IPS DF 6.9 (cell line): ENCODE measurements around the gene WNT9A.

Experiments
- DNase-seq: peaks from one replicate; pipeline ENCODE4 v3.0.0-alpha.2; 2013; ENCODE audit warnings: low read depth, low spot score
- H3K27ac ChIP-seq: one replicate; pipeline ENCODE4 v1.5.1; 2013; ENCODE audit warnings: low read length, control low read depth
- H3K27me3 ChIP-seq: 2 replicates; pipeline ENCODE4 v1.6.1; 2013; ENCODE audit warnings: mild to moderate bottlenecking, low read length; ENCODE audit not compliant: control insufficient read depth, insufficient read depth
- H3K36me3 ChIP-seq: 2 replicates; pipeline ENCODE4 v1.6.1; 2013; ENCODE audit warnings: low read length; ENCODE audit not compliant: control insufficient read depth, insufficient read depth
- H3K4me1 ChIP-seq: 2 replicates; pipeline ENCODE4 v1.6.1; 2013; ENCODE audit warnings: low read length; ENCODE audit not compliant: control insufficient read depth, insufficient read depth
- H3K4me3 ChIP-seq: 2 replicates; pipeline ENCODE4 v1.5.1; 2013; ENCODE audit warnings: mild to moderate bottlenecking, low read length
- H3K9me3 ChIP-seq: 2 replicates; pipeline ENCODE4 v1.6.1; 2013; ENCODE audit warnings: low read length, inconsistent platforms; ENCODE audit not compliant: control insufficient read depth, insufficient read depth
- WGBS: extraction: QIAGEN DNeasy Blood & Tissue Kit; methylation state at CpG from one replicate; pipeline ENCODE4 v1.1.7; 2013; ENCODE audit warnings: mixed read lengths, missing lambda C conversion rate; ENCODE audit not compliant: insufficient read length, insufficient coverage; 5-methylcytosine and 5-hydroxymethylcytosine counted together

The WNT9A gene

DNA sequence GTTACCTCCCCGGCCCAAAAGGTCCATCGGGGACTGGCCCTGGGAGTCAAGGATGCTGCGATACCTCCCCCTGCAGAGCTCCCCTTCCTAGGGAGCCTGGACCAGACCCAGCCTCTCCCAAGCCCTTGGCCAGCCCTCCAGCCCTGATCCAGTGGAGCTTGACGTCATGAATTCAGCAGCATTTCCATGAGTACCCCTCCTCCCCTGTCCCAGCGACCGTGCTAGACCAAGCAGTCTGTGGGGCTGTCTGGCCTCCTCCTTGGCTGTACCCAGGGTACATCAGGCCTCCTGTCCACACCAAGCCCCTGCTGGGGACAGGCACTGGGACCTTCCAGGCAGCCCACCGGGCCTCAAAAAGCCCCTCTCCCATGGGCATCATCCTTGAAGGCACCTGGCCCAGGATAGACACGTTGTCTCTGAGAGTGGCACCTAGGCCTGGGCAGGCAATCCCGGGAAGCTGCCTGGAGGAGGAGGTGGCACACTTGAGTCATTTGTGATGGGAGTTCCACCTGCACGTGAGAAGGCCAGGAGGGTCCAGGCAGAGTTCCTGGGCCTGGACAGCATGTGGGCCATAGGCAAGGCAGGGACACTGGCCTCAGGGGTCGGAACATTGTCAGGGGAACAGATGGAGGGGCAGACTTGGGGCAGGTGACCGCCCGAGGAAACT lies 46.4 kb downstream of the WNT9A start:
- WGBS = no CpG with 5 or more reads among the region's 13 CpGs
- no peaks in the 10 kb centered on the region for H3K9me3 ChIP-seq
- no peaks in the 10 kb centered on the region for H3K4me1 ChIP-seq

DNA sequence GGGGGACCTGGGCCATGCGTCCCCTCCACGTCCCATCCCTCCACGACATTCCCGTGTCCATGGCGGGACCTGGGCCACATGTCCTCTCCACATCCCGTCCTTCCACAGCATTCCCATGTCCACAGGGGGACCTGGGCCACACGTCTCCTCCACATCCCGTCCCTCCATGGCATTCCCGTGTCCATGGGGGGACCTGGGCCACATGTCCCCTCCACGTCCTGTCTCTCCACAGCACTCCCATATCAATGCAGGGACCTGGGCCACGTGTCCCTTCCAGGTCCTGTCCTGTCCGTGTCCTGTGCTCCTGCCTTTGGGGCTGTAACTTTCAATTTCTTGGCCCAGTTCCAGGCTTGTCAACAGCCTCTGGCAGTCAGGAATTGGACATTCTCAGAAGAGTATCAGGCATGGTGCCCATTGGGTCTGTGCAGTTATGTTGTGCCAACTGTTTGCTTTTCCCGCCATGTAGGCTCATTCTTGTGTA lies 47.1 kb downstream of the WNT9A start:
- H3K4me1 ChIP-seq = no peaks in the 10 kb centered on the region
- no CpG with 5 or more reads among the region's 13 CpGs for WGBS
- no peaks in the 10 kb centered on the region for H3K36me3 ChIP-seq
- no peaks in the 10 kb centered on the region for H3K27me3 ChIP-seq
- DNase-seq = no peak
- H3K27ac ChIP-seq = no peak overlapping the region
- H3K4me3 ChIP-seq = no peak overlapping the region
- H3K9me3 ChIP-seq = no peaks in the 10 kb centered on the region

More for the DNA sequence above, 46.4 kb downstream of the WNT9A start:
- H3K27me3 ChIP-seq = no peaks in the 10 kb centered on the region
- DNase-seq = no peak
- H3K4me3 ChIP-seq = no peak overlapping the region
- H3K27ac ChIP-seq = no peak overlapping the region
- no peaks in the 10 kb centered on the region for H3K36me3 ChIP-seq

- DNase-seq = no peak
- no peak overlapping the region for H3K27ac ChIP-seq
- no peaks in the 10 kb centered on the region for H3K27me3 ChIP-seq
- no peaks in the 10 kb centered on the region for H3K9me3 ChIP-seq
- no peak overlapping the region for H3K4me3 ChIP-seq
- no CpG with 5 or more reads among the region's 18 CpGs for WGBS
- H3K4me1 ChIP-seq = no peaks in the 10 kb centered on the region
- H3K36me3 ChIP-seq = no peaks in the 10 kb centered on the region
These were observed 47.8 kb downstream of the WNT9A start for GRCh38 chr1:227899820-227900449.

DNA sequence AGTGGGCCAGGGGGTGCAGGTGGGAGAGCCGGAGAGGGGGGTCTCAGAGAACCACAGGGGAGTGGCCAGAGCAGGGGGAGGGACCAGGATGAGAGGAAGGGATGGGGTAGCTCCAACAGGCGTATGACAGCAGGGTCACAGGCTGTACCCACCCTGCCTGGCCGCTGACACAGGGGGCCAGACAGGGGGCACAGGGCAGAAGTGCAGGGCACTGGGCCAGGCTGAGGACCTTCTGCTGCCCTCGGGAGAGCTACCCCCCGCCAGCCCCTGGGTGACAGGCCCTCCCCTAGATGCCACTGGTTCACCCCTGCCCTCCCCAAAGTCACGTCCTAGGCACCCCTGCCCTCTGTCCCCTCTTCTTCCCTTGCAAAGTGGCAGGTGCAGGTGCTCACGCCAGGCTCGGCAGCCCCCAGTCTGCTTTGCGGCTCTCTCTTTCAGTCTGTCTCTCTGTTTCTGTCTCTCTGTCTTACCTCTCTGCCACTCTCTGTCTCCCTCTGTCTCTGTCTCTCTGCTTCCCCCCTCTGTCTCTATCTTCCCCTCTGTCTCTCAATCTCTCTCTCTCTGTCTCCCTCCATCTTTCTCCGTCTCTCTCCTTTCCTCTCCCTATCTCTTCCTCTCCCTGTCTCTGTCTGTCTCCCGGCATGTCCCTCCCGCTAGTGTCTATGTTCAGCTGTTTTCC lies 48.5 kb downstream of the WNT9A start:
- Histone ChIP-seq H3K4me3 (no peak overlapping the region), H3K27me3 (no peaks in the 10 kb centered on the region), H3K36me3 (no peaks in the 10 kb centered on the region), H3K4me1 (no peaks in the 10 kb centered on the region), H3K9me3 (no peaks in the 10 kb centered on the region), H3K27ac (no peak overlapping the region)
- no peak for DNase-seq
- WGBS = no CpG with 5 or more reads among the region's 12 CpGs

DNA sequence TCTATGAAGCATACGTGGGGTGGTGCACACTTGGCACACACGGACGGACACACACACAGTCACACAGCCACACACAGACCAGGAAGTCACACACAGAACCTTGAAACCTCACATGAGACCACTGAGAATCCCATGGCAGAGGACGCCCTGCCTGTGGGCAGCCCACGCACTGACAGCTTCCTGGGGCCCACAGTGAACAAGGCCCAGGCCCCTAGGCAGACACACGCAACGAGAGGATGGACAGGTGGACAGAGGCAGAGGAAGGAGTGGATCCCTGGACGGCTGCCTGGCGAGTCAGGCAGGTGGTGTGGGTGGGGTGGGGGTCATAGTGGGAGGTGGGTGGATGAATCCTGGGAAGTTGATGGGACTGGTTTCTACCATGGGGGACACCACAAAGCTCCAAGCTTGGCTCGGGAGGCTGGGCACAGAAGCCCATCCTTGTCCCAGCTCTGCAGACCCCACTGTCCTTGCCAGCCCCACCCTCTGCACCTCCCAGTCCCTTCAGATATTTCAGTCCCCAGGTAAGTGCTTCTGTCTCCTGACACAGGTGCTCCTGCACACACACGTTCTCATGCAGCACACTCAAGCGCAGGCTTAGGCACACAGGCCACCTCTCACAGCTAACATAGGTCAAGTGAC lies 49.1 kb downstream of the WNT9A start:
- no peak overlapping the region for H3K4me3 ChIP-seq
- WGBS = no CpG with 5 or more reads among the region's 12 CpGs

GRCh38 chr1:227897704-227898438 lies 49.9 kb downstream of the WNT9A start:
- Histone ChIP-seq H3K27ac (no peak overlapping the region), H3K36me3 (no peaks in the 10 kb centered on the region), H3K9me3 (no peaks in the 10 kb centered on the region), H3K27me3 (no peaks in the 10 kb centered on the region), H3K4me3 (no peak overlapping the region), H3K4me1 (0 out of 2 replicates have a peak, but pooled peaks cover under 1% of the 10 kb centered on the region)
- no CpG with 5 or more reads among the region's 6 CpGs for WGBS
- DNase-seq = no peak

More for the DNA sequence above, 49.1 kb downstream of the WNT9A start:
- Histone ChIP-seq H3K4me1 (no peaks in the 10 kb centered on the region), H3K36me3 (no peaks in the 10 kb centered on the region), H3K27me3 (no peaks in the 10 kb centered on the region), H3K27ac (no peak overlapping the region), H3K9me3 (no peaks in the 10 kb centered on the region)
- DNase-seq = no peak

DNA sequence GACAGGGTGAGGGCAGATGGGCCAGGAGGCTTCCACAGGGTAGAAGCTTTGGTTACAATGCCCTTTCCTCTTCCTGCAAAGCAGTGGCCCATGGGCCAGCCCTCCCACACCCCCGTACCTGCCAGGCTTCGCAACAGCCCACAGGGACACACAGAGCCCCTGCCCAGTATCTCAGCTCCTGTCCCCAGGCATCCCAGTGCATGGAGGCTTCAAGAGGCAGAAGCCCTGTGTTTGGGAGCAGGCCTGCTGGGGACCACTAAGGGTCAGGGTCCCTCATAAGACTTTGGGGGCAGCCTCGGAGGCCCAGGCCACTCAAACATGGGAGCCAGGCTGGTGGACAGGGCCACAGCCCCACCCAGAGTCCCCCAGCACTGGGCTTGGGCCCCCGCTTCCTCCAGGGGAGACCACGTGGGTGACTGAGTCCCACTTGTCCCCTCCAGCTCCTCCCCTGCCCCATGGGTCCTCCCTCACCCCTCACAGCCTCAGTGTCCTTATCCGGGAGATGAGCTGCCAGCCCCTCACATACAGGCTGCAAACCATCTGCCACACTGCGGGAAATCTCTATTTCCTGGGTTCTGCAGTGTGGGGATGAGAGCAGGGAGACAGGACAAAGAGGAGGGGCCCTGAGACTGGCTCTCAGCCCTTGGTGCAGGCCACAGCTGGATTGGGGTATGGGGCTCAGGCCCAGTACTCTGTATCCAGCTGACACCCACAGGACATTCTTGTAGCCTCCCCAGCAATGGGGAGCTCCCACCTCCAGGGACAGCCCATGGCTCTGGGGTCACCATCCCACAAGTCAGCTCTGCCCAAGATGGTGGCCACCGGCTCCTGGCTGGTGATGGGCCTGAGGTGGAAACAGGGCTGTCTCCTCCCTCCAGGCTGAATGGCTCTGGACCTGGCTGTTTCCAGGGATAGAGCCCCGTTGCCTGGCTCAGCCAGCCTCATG lies 50.7 kb downstream of the WNT9A start:
- H3K36me3 ChIP-seq = no peaks in the 10 kb centered on the region
- no peaks in the 10 kb centered on the region for H3K9me3 ChIP-seq
- H3K4me1 ChIP-seq = peaks cover 6% of the 10 kb centered on the region
- no CpG with 5 or more reads among the region's 9 CpGs for WGBS
- H3K4me3 ChIP-seq = no peak overlapping the region
- no peak overlapping the region for H3K27ac ChIP-seq
- H3K27me3 ChIP-seq = no peaks in the 10 kb centered on the region
- no peak for DNase-seq

DNA sequence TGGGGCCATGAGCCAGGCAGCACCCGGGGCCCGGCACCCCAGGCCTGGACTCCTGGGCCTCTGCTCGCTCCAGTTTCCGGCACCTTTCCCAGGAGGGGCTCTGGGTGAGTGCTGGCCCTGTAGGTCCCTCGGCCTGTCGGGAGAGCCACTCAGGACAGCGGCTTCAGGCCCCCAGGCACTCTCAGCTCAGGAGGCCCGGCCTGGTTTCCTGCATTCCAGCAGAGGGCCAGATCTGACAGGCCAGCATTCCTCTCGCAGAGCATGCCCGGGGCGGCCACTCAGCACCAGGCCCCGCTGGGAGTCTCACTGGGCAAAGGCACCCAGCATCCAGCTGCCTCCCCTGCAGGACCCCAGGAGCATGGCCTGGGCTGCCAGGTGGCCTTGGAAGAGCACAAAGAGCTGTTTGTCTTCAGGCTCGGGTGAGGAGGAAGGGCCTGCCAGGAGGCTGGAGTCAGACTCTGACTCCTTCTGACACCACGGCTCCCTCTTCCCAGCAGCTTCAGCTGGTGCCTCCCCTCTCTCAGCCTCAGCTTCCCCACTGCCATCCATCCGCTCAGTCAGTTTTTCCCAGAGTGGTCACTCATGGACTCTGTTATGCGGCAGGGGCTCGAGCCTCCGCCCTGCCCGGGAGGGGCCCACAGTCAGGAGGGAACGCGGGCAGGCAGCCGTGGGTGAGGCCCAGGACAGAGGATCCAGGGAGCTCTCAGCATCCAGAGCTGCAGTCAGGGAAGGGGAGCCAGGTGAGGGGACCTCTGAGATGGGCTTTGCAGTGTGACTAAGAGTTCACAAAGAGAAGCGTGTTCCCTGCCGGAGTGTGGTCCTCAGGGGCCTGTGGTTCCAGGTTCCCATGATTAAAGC lies 51.7 kb downstream of the WNT9A start:
- no peak overlapping the region for H3K27ac ChIP-seq
- WGBS = no CpG with 5 or more reads among the region's 24 CpGs
- no peak for DNase-seq
- no peaks in the 10 kb centered on the region for H3K36me3 ChIP-seq
- no peaks in the 10 kb centered on the region for H3K9me3 ChIP-seq
- H3K27me3 ChIP-seq = no peaks in the 10 kb centered on the region
- no peak overlapping the region for H3K4me3 ChIP-seq
- peaks cover 7% of the 10 kb centered on the region for H3K4me1 ChIP-seq
